Mesothelial cell of epicardium (in vitro differentiated cells): ENCODE measurements around the gene HSDL1. TPM values are rescaled to one million over a fixed set of nuclear protein-coding genes. Genes with fewer than 3 reads are reported as not detected.

Experiments used
- DNase-seq, 2 experiments: peaks; one replicate each; pipeline ENCODE4 v3.0.0; 2021; ENCODE audit warnings: low spot score in 2 of 2; ENCODE audit not compliant: unreplicated experiment in 2 of 2
- H3K27ac Mint-ChIP-seq: 2 replicates; pipeline ENCODE4 v1.8.0; 2021; ENCODE audit warnings: mixed read lengths
- H3K27me3 Mint-ChIP-seq: 2 replicates; pipeline ENCODE4 v1.8.0; 2021; ENCODE audit warnings: low read depth, mixed read lengths
- H3K36me3 Mint-ChIP-seq: 2 replicates; pipeline ENCODE4 v1.8.0; 2021; ENCODE audit warnings: mixed read lengths
- H3K4me1 Mint-ChIP-seq: 2 replicates; pipeline ENCODE4 v1.8.0; 2021; ENCODE audit warnings: mixed read lengths
- H3K4me3 Mint-ChIP-seq: 2 replicates; pipeline ENCODE4 v1.8.0; 2021; ENCODE audit warnings: mild to moderate bottlenecking, moderate library complexity, mixed read lengths
- H3K9me3 Mint-ChIP-seq: 2 replicates; pipeline ENCODE4 v1.8.0; 2021; ENCODE audit warnings: mixed read lengths
- total RNA-seq: library from RNA; stranded (reverse); gene quantifications from 3 replicates; pipeline ENCODE4 v1.2.1, GENCODE V29; 2021
- TF ChIP-seq, protein P1 (sequence below): fragments of 200-600 bp; sonication (generic); IDR thresholded peaks from one replicate; pipeline ENCODE4 v1.5.0; 2021; ENCODE audit warnings: antibody characterized with exemption; ENCODE audit not compliant: unreplicated experiment

The HSDL1 gene
- total RNA-seq, 1 donor from 2014 or later: 47.6 TPM

GRCh38 chr16:84178146-84178765, 33.3 kb upstream of the HSDL1 start:
- Mint-ChIP-seq H3K4me1 (peaks cover 16% of the 10 kb centered on the region), H3K27me3 (no peaks in the 10 kb centered on the region), H3K36me3 (peaks cover 8% of the 10 kb centered on the region), H3K9me3 (no peaks in the 10 kb centered on the region), H3K27ac (peak overlapping the region; percentile 77), H3K4me3 (no peak overlapping the region)
- TF ChIP-seq, protein P1, sequence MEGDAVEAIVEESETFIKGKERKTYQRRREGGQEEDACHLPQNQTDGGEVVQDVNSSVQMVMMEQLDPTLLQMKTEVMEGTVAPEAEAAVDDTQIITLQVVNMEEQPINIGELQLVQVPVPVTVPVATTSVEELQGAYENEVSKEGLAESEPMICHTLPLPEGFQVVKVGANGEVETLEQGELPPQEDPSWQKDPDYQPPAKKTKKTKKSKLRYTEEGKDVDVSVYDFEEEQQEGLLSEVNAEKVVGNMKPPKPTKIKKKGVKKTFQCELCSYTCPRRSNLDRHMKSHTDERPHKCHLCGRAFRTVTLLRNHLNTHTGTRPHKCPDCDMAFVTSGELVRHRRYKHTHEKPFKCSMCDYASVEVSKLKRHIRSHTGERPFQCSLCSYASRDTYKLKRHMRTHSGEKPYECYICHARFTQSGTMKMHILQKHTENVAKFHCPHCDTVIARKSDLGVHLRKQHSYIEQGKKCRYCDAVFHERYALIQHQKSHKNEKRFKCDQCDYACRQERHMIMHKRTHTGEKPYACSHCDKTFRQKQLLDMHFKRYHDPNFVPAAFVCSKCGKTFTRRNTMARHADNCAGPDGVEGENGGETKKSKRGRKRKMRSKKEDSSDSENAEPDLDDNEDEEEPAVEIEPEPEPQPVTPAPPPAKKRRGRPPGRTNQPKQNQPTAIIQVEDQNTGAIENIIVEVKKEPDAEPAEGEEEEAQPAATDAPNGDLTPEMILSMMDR: no peak
- DNase-seq: no peak

GRCh38 chr16:84177741-84178073, 32.7 kb upstream of the HSDL1 start:
- Mint-ChIP-seq H3K4me3 (no peak overlapping the region), H3K27me3 (no peaks in the 10 kb centered on the region)
- no peak for DNase-seq

GRCh38 chr16:84176192-84177053, 31.4 kb upstream of the HSDL1 start:
- no peak for DNase-seq
- TF ChIP-seq, protein P1: no peak
- Mint-ChIP-seq H3K36me3 (no peaks in the 10 kb centered on the region), H3K27ac (no peak overlapping the region), H3K9me3 (no peaks in the 10 kb centered on the region), H3K4me3 (no peak overlapping the region), H3K4me1 (peaks cover 16% of the 10 kb centered on the region), H3K27me3 (no peaks in the 10 kb centered on the region)

More at GRCh38 chr16:84177741-84178073, 32.7 kb upstream of the HSDL1 start:
- H3K9me3 Mint-ChIP-seq: no peaks in the 10 kb centered on the region
- TF ChIP-seq, protein P1: no peak
- peaks cover 4% of the 10 kb centered on the region for H3K36me3 Mint-ChIP-seq
- H3K27ac Mint-ChIP-seq: peak overlapping the region; percentile 77
- peaks cover 16% of the 10 kb centered on the region for H3K4me1 Mint-ChIP-seq

DNA sequence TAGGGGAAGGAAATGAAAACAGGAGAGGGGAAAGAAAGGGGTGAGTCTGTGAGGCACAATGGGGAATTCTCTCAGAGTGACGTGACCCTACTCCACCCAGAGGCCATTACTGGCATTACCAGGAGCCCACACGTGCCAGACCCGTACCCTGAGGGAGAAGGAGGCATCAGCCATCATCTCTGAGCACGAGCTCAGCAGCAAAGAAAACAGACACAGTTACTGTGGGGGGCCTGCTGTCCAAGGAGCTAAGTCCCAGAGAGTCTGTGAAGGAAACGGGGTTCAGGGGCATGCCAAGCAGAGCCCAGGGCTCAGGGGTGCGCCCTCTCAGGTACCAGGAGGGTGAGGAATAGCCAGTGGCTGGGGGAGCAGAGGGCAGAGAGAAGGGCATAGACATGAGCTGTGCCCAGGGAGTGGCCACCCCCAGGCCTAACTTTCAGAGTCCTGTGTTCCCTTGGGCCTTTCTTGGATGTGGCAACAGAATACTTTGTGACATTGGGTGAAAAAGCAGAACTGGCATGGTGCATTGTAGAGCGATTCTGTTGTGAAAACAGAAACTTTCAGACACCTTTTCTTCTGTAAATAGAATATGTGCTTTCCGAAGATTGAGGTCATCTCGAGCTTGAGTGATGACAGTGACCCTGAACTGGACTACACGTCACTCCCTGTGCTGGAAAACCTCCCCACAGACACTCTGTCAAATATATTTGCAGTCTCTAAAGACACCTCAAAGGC, 30.5 kb upstream of the HSDL1 start:
- TF ChIP-seq, protein P1: peak; percentile 75

DNA sequence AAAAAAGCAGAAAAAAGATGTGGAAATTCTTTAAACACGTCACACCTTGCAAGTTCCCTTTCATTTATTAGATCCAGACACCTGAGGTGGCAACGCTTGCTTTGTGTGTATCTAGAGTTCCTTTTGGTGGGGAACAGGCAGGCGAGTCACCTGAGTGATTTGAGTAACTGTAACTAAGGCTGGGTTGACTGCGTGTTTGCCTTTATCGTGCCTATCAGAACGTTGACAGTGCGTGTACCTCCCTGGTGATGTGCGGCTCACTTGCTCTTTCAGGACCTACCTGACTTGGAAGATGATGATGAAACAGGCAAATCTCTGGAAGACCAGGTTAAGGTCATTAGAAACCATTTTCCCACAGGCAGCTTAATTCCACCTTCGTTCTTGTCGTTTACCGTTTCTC, 29.4 kb upstream of the HSDL1 start:
- Mint-ChIP-seq H3K9me3 (no peaks in the 10 kb centered on the region), H3K4me3 (no peak overlapping the region), H3K27ac (no peak overlapping the region), H3K36me3 (no peaks in the 10 kb centered on the region), H3K4me1 (peaks cover 16% of the 10 kb centered on the region), H3K27me3 (peaks cover 2% of the 10 kb centered on the region)
- no peak for DNase-seq
- TF ChIP-seq, protein P1: no peak

More for the DNA sequence above, 30.5 kb upstream of the HSDL1 start:
- Mint-ChIP-seq H3K36me3 (no peaks in the 10 kb centered on the region), H3K9me3 (no peaks in the 10 kb centered on the region), H3K27me3 (no peaks in the 10 kb centered on the region), H3K4me1 (peaks cover 16% of the 10 kb centered on the region), H3K27ac (peak overlapping the region; percentile 47), H3K4me3 (no peak overlapping the region)
- DNase-seq: peak in 1 of 2 experiments; percentile 73
